GM19438 (cell line): ENCODE results near the gene OR4D2.

ENCODE experiments used
- ATAC-seq: cut with Tn5 transposase; IDR thresholded peaks from one replicate; pipeline ENCODE4 v1.9.1; 2021; ENCODE audit warnings: low read depth; ENCODE audit not compliant: unreplicated experiment

Gene OR4D2

GRCh38 chr17:58205936-58206335 lies 39.2 kb downstream of the OR4D2 start:
- ATAC-seq = no peak

- no peak for ATAC-seq
Observed at GRCh38 chr17:58207451-58207850, 40.7 kb downstream of the OR4D2 start.

- ATAC-seq = no peak
Observed at GRCh38 chr17:58208344-58208743, 41.6 kb downstream of the OR4D2 start.

- ATAC-seq = no peak
Observed at GRCh38 chr17:58210922-58211321, 44.1 kb downstream of the OR4D2 start.

GRCh38 chr17:58215685-58216084 lies 48.9 kb downstream of the OR4D2 start:
- ATAC-seq = no peak

- ATAC-seq = no peak
Observed at GRCh38 chr17:58217766-58218165, 51.0 kb downstream of the OR4D2 start.

GRCh38 chr17:58219007-58219788 lies 52.4 kb downstream of the OR4D2 start, which contains the start of gene MKS1:
TSS of gene MKS1 (minus strand) at chr17:58219255. CDS start at chr17:58219230, 25 bp downstream.
- ATAC-seq = peak; percentile 97

- no peak for ATAC-seq
Observed at GRCh38 chr17:58219789-58220183, 53.0 kb downstream of the OR4D2 start.
